DND-41 (cell line): ENCODE data around the gene CTTN.

ENCODE experiments used
- ATAC-seq: fragments of 200-7000 bp; cut with Tn5 transposase; 3 replicates; pipeline ENCODE4 v1.9.1; 2021; ENCODE audit warnings: low read depth; ENCODE audit not compliant: insufficient read depth
- DNase-seq: peaks from one replicate; pipeline ENCODE4 v3.0.0-alpha.2; 2020
- H2AFZ ChIP-seq: 2 replicates; pipeline ENCODE4 v1.6.0; 2012; ENCODE audit warnings: low read depth, low read length
- H3K27ac ChIP-seq: 2 replicates; pipeline ENCODE4 v1.5.1; 2012; ENCODE audit warnings: low read length, inconsistent platforms
- H3K27me3 ChIP-seq: fragments of 200-600 bp; sonication (generic); 2 replicates; pipeline ENCODE4 v1.6.0; 2012; ENCODE audit warnings: low read length, mild to moderate bottlenecking, inconsistent platforms; ENCODE audit not compliant: insufficient read depth, poor library complexity
- H3K36me3 ChIP-seq: 2 replicates; pipeline ENCODE4 v1.5.1; 2012; ENCODE audit warnings: low read length, inconsistent platforms; ENCODE audit not compliant: insufficient read depth
- H3K4me1 ChIP-seq: 2 replicates; pipeline ENCODE4 v1.5.1; 2012; ENCODE audit warnings: mild to moderate bottlenecking, low read length; ENCODE audit not compliant: insufficient read depth
- H3K4me2 ChIP-seq: 2 replicates; pipeline ENCODE4 v1.6.0; 2012; ENCODE audit warnings: mild to moderate bottlenecking, moderate library complexity, low read length, inconsistent platforms; ENCODE audit not compliant: insufficient read depth
- H3K4me3 ChIP-seq, 2 experiments: fragments of 200-600 bp in 1 of 2; shearing (Covaris generic) in 1 of 2; 2 replicates each; pipeline ENCODE4 v1.5.1; 2012 to 2016; ENCODE audit warnings: inconsistent platforms in 2 of 2, low read length in 2 of 2, mild to moderate bottlenecking in 2 of 2, low read depth in 1 of 2, moderate library complexity in 1 of 2
- H3K79me2 ChIP-seq: 2 replicates; pipeline ENCODE4 v1.6.0; 2012; ENCODE audit warnings: low read length, inconsistent platforms; ENCODE audit not compliant: insufficient read depth
- H3K9ac ChIP-seq: 2 replicates; pipeline ENCODE4 v1.6.0; 2012; ENCODE audit warnings: low read depth, mild to moderate bottlenecking, inconsistent platforms, low read length, moderate library complexity
- H3K9me3 ChIP-seq: 2 replicates; pipeline ENCODE4 v1.5.1; 2012; ENCODE audit warnings: low read length, moderate library complexity, mild to moderate bottlenecking, inconsistent platforms; ENCODE audit not compliant: insufficient read depth, severe bottlenecking
- H4K20me1 ChIP-seq: 2 replicates; pipeline ENCODE4 v1.6.0; 2012; ENCODE audit warnings: low read length; ENCODE audit not compliant: insufficient read depth
- CTCF ChIP-seq: IDR thresholded peaks from 2 replicates; pipeline ENCODE4 v1.5.1; 2012; ENCODE audit warnings: borderline replicate concordance, low read length, moderate library complexity, mild to moderate bottlenecking; ENCODE audit not compliant: poor library complexity, severe bottlenecking; ENCODE audit errors: extremely low read depth
- EZH2 ChIP-seq: IDR thresholded peaks from 3 replicates; pipeline ENCODE4 v1.6.1; 2012; ENCODE audit warnings: borderline replicate concordance, low read depth, mild to moderate bottlenecking, moderate library complexity, low read length, inconsistent platforms; ENCODE audit not compliant: severe bottlenecking

Gene CTTN

DNA sequence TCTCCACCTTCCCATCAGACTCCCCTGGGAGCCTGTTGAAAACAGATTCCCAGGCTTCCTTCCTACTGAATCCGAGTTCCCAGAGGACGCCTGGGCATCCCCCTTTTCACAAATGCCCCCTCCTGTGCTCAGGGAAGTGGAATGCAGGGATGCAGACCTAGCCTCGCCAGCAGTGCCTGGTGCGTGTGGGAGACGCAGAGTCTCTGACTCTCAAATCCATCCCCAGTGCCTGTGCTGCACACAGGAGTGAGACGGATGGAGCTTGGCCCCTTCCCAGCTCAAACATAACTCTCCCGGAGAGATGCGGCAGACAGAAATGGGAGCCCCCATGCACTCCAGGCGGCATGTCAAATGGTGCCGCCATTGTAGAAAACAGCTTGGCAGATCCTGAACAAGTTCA, 62.6 kb downstream of the CTTN start:
- Histone ChIP-seq H3K9me3 (no peaks in the 10 kb centered on the region), H3K27ac (no peak overlapping the region), H2AFZ (no peak overlapping the region), H3K4me1 (no peaks in the 10 kb centered on the region), H3K36me3 (no peaks in the 10 kb centered on the region), H3K4me3 (no peak overlapping the region), H3K9ac (no peak overlapping the region), H3K4me2 (no peak overlapping the region), H3K27me3 (peaks cover 3% of the 10 kb centered on the region), H4K20me1 (peaks cover 3% of the 10 kb centered on the region), H3K79me2 (no peaks in the 10 kb centered on the region)
- no peak for TF ChIP-seq EZH2
- no peak for TF ChIP-seq CTCF
- ATAC-seq (no peak), DNase-seq (no peak)

GRCh38 chr11:70462818-70463477, 64.6 kb downstream of the CTTN start:
- H3K79me2 ChIP-seq, result no peaks in the 10 kb centered on the region
- no peak overlapping the region for H3K27ac ChIP-seq
- ATAC-seq, result no peak
- no peaks in the 10 kb centered on the region for H3K4me1 ChIP-seq
- H3K36me3 ChIP-seq, result no peaks in the 10 kb centered on the region
- no peaks in the 10 kb centered on the region for H3K9me3 ChIP-seq
- H3K4me3 ChIP-seq, result no peak overlapping the region
- H2AFZ ChIP-seq, result no peak overlapping the region
- no peak for DNase-seq
- peaks cover 3% of the 10 kb centered on the region for H3K27me3 ChIP-seq
- peaks cover 3% of the 10 kb centered on the region for H4K20me1 ChIP-seq
- H3K9ac ChIP-seq, result no peak overlapping the region
- no peak overlapping the region for H3K4me2 ChIP-seq
- TF ChIP-seq EZH2 (no peak), CTCF (no peak)

GRCh38 chr11:70463478-70464255, 65.3 kb downstream of the CTTN start:
- Histone ChIP-seq H4K20me1 (peaks cover 3% of the 10 kb centered on the region), H3K9ac (no peak overlapping the region)

More at GRCh38 chr11:70463478-70464255, 65.3 kb downstream of the CTTN start:
- DNase-seq (no peak), ATAC-seq (no peak)
- Histone ChIP-seq H3K4me3 (no peak overlapping the region), H3K27ac (no peak overlapping the region), H3K4me1 (no peaks in the 10 kb centered on the region), H3K4me2 (no peak overlapping the region), H3K36me3 (no peaks in the 10 kb centered on the region), H2AFZ (no peak overlapping the region), H3K79me2 (no peaks in the 10 kb centered on the region), H3K27me3 (peaks cover 3% of the 10 kb centered on the region), H3K9me3 (no peaks in the 10 kb centered on the region)
- TF ChIP-seq EZH2, result no peak
- TF ChIP-seq CTCF, result no peak
